HepG2 (cell line): ENCODE data around the gene MRPS2. TPM values are rescaled to one million over a fixed set of nuclear protein-coding genes. Genes with fewer than 3 reads are reported as not detected.

Source experiments
- ATF7-NPFF ChIP-seq: sonication (generic); formaldehyde crosslinking; IDR thresholded peaks from 2 replicates; pipeline ENCODE4 v1.8.1; 2023; ENCODE audit warnings: mild to moderate bottlenecking, low read depth, missing genetic modification reagents, moderate library complexity
- CREB1 ChIP-seq, 2 experiments: fragments of 450-650 bp in 1 of 2; IDR thresholded peaks; 2 replicates each; pipeline ENCODE4 v1.6.1; 2016 to 2017; ENCODE audit warnings: control low read depth in 1 of 2, mild to moderate bottlenecking in 1 of 2, missing compliant biosample characterization in 1 of 2, missing genetic modification characterization in 1 of 2
- ETV6 ChIP-seq: sonication (generic); formaldehyde crosslinking; conservative IDR thresholded peaks from 2 replicates; pipeline ENCODE4 v1.4.0; 2020; ENCODE audit warnings: missing genetic modification reagents
- GLMP ChIP-seq: sonication (generic); formaldehyde crosslinking; IDR thresholded peaks from 2 replicates; pipeline ENCODE4 v1.9.0; 2021; ENCODE audit warnings: missing genetic modification reagents, mild to moderate bottlenecking, borderline replicate concordance
- GRHL1 ChIP-seq: sonication (generic); formaldehyde crosslinking; conservative IDR thresholded peaks from 2 replicates; pipeline ENCODE4 v1.8.0; 2022; ENCODE audit warnings: missing genetic modification reagents
- KLF13 ChIP-seq: sonication (generic); formaldehyde crosslinking; IDR thresholded peaks from 2 replicates; pipeline ENCODE4 v1.4.0; 2020; ENCODE audit warnings: mild to moderate bottlenecking, missing genetic modification reagents
- MYNN ChIP-seq: sonication (generic); formaldehyde crosslinking; IDR thresholded peaks from 2 replicates; pipeline ENCODE4 v1.4.0; 2020; ENCODE audit warnings: mild to moderate bottlenecking, low read depth, missing genetic modification reagents
- NCOA2 ChIP-seq: sonication (generic); formaldehyde crosslinking; IDR thresholded peaks from 2 replicates; pipeline ENCODE4 v1.8.0; 2022; ENCODE audit warnings: inconsistent platforms
- PHF21A ChIP-seq: sonication (generic); formaldehyde crosslinking; IDR thresholded peaks from 2 replicates; pipeline ENCODE4 v1.5.0; 2020; ENCODE audit warnings: mild to moderate bottlenecking, missing genetic modification reagents
- REPIN1 ChIP-seq: sonication (generic); formaldehyde crosslinking; IDR thresholded peaks from 2 replicates; pipeline ENCODE4 v1.8.0; 2022; ENCODE audit warnings: missing genetic modification reagents, low read depth, mild to moderate bottlenecking, borderline replicate concordance
- RXRB ChIP-seq: IDR thresholded peaks from 2 replicates; pipeline ENCODE4 v1.6.1; 2016; ENCODE audit warnings: borderline replicate concordance, missing genetic modification reagents, missing compliant biosample characterization
- TOPORS ChIP-seq: sonication (generic); formaldehyde crosslinking; IDR thresholded peaks from 2 replicates; pipeline ENCODE4 v1.8.0; 2023; ENCODE audit warnings: mild to moderate bottlenecking, missing genetic modification reagents
- ZBTB40 ChIP-seq, 2 experiments: fragments of 450-650 bp in 1 of 2; sonication (generic) in 1 of 2; formaldehyde crosslinking in 1 of 2; IDR thresholded peaks; 2 replicates each; pipeline versions ENCODE4 v1.6.1 to v1.8.0; 2016 to 2022; ENCODE audit warnings: antibody characterized with exemption in 1 of 2, mild to moderate bottlenecking in 1 of 2, missing genetic modification reagents in 1 of 2
- ZFP36L1 ChIP-seq: sonication (generic); formaldehyde crosslinking; IDR thresholded peaks from 2 replicates; pipeline ENCODE4 v1.8.0; 2022; ENCODE audit warnings: mild to moderate bottlenecking, missing genetic modification reagents, moderate library complexity
- ZNF230 ChIP-seq: sonication (generic); formaldehyde crosslinking; IDR thresholded peaks from 2 replicates; pipeline ENCODE4 v1.4.0; 2020; ENCODE audit warnings: mild to moderate bottlenecking, missing genetic modification reagents
- ZNF331 ChIP-seq: sonication (generic); formaldehyde crosslinking; IDR thresholded peaks from 2 replicates; pipeline ENCODE4 v1.4.0; 2020; ENCODE audit warnings: missing genetic modification reagents
- ZNF382 ChIP-seq: sonication (generic); formaldehyde crosslinking; IDR thresholded peaks from 2 replicates; pipeline ENCODE4 v1.5.0; 2020; ENCODE audit warnings: missing genetic modification reagents, mild to moderate bottlenecking, borderline replicate concordance
- ZNF598 ChIP-seq: sonication (generic); formaldehyde crosslinking; IDR thresholded peaks from 2 replicates; pipeline ENCODE4 v1.5.1; 2020; ENCODE audit warnings: mild to moderate bottlenecking, missing genetic modification reagents, borderline replicate concordance
- polyA plus RNA-seq, 8 experiments: library from polyadenylated mRNA; depleted of rRNA in 3 of 8; stranded (reverse) in 7 of 8; unstranded in 1 of 8; fragments of >200 nt; fragmentation: Illumina TruSeq in 4 of 8; extraction: Trizol in 4 of 8; gene quantifications; 2 replicates each; pipeline versions ENCODE4 v1.2.1 to v1.2.3, GENCODE V29; 2011 to 2016; ENCODE audit warnings: low read depth in 4 of 8, missing spikeins in 1 of 8, mixed read lengths in 1 of 8; ENCODE audit not compliant: insufficient read depth in 1 of 8
- total RNA-seq, 5 experiments: library from RNA; depleted of rRNA; stranded (reverse); fragments of >200 nt; fragmentation: Illumina TruSeq; extraction: Trizol; gene quantifications; 2 replicates each; pipeline ENCODE4 v1.2.3, GENCODE V29; 2016; ENCODE audit warnings: low read depth in 1 of 5

Gene MRPS2
- total and polyA plus RNA-seq, 2 of the 13 experiments (the other 11 are each of a cell fraction or from before 2014, with no cell fraction given): 44.4 to 86.7 TPM

- TF ChIP-seq ZBTB40 (IDR thresholded peaks at IDR 0.05) (no peak), ZBTB40 (CRISPR knock-in tag; IDR thresholded peaks at IDR 0.05) (no peak), ZNF382 (CRISPR knock-in tag) (no peak), TOPORS (CRISPR knock-in tag) (no peak), NCOA2 (CRISPR knock-in tag) (peak; percentile 56), ZFP36L1 (CRISPR knock-in tag) (no peak), ATF7-NPFF (no peak), ZNF230 (no peak), RXRB (peak; percentile 59; the same call in 1 of the 2 replicates), ZNF331 (CRISPR knock-in tag) (peak; percentile 68; the same call in 1 of the 2 replicates), PHF21A (CRISPR knock-in tag) (peak; percentile 92), GLMP (no peak), GRHL1 (CRISPR knock-in tag) (no peak), CREB1 (IDR thresholded peaks at IDR 0.05) (no peak), CREB1 (CRISPR knock-in tag; IDR thresholded peaks at IDR 0.05) (peak; percentile 47; the same call in 1 of the 2 replicates), ZNF598 (no peak), REPIN1 (CRISPR knock-in tag) (no peak), MYNN (no peak), KLF13 (CRISPR knock-in tag) (no peak), ETV6 (CRISPR knock-in tag) (no peak)
Observed at GRCh38 chr9:135490980-135491464, 9.5 kb upstream of the MRPS2 start (continued).
